K562 (cell line): ENCODE results near the gene HS3ST3A1.

Source experiments
- SIN3A ChIP-seq, 2 experiments: fragments of 150-350 bp in 1 of 2; IDR thresholded peaks; 2 replicates each; pipeline ENCODE4 v1.6.1; 2011 to 2016; ENCODE audit warnings: borderline replicate concordance in 2 of 2, low read depth in 2 of 2, low read length in 2 of 2, mild to moderate bottlenecking in 2 of 2, moderate library complexity in 2 of 2; ENCODE audit not compliant: control insufficient read depth in 1 of 2
- ZBTB33 ChIP-seq: sonication (generic); formaldehyde crosslinking; IDR thresholded peaks from 2 replicates; pipeline ENCODE4 v1.8.1; 2023; ENCODE audit warnings: mild to moderate bottlenecking, missing genetic modification reagents

- TF ChIP-seq SIN3A (IDR thresholded peaks at IDR 0.05; ENCODE audit: borderline replicate concordance in 2 of 2, control insufficient read depth in 1 of 2, low read depth in 2 of 2, low read length in 2 of 2) (no peak), ZBTB33 (CRISPR knock-in tag) (no peak)
These were observed 123.4 kb downstream of the HS3ST3A1 start for GRCh38 chr17:13478326-13478830.
